ENCODE results near the gene ATP2A1.

DNA sequence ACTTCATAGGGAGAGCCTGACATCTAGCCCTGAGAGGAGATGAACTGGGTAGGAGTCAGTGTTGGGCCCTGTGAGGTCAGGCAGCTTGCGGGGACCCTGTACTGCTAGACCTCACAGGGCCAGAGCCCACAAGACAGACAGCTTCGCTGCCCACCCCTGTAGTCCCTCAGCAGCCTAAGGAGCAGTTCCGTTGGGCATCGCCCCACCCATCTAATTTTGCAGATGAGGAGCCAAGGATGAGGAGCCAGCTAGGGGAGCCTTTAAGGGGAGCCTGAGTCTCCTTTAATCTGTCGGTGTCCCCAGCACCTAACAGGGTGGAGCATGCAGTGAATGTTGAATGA lies 31.4 kb upstream of the ATP2A1 start:
- TF ChIP-seq EZH2 (IDR thresholded peaks at IDR 0.05; ENCODE audit: borderline replicate concordance, low read depth, low read length, severe bottlenecking) = no peak
- TF ChIP-seq POLR2AphosphoS5 (IDR thresholded peaks at IDR 0.05; ENCODE audit: insufficient read depth, low read depth, low read length) = no peak
- TF ChIP-seq POLR2A (IDR thresholded peaks at IDR 0.05; ENCODE audit: low read depth, low read length) = no peak
- TF ChIP-seq, protein P1, sequence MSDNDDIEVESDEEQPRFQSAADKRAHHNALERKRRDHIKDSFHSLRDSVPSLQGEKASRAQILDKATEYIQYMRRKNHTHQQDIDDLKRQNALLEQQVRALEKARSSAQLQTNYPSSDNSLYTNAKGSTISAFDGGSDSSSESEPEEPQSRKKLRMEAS (IDR thresholded peaks at IDR 0.05; ENCODE audit: insufficient read depth, insufficient read length) = no peak
- TF ChIP-seq, protein P2, sequence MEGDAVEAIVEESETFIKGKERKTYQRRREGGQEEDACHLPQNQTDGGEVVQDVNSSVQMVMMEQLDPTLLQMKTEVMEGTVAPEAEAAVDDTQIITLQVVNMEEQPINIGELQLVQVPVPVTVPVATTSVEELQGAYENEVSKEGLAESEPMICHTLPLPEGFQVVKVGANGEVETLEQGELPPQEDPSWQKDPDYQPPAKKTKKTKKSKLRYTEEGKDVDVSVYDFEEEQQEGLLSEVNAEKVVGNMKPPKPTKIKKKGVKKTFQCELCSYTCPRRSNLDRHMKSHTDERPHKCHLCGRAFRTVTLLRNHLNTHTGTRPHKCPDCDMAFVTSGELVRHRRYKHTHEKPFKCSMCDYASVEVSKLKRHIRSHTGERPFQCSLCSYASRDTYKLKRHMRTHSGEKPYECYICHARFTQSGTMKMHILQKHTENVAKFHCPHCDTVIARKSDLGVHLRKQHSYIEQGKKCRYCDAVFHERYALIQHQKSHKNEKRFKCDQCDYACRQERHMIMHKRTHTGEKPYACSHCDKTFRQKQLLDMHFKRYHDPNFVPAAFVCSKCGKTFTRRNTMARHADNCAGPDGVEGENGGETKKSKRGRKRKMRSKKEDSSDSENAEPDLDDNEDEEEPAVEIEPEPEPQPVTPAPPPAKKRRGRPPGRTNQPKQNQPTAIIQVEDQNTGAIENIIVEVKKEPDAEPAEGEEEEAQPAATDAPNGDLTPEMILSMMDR (IDR thresholded peaks at IDR 0.05; ENCODE audit: extremely low read depth in 1 of 2, insufficient read depth in 1 of 2, low read depth in 1 of 2, low read length in 2 of 2) = no peak
- no peak for TF ChIP-seq JUN (IDR thresholded peaks at IDR 0.05; ENCODE audit: borderline replicate concordance, insufficient read depth, insufficient read length, low read depth)
- TF ChIP-seq MYC (IDR thresholded peaks at IDR 0.05; ENCODE audit: low read depth, low read length) = no peak
